Loucy (cell line): ENCODE measurements around the gene SH3PXD2A.

Experiments used
- EZH2phosphoT487 ChIP-seq: fragments of 200-600 bp; IDR thresholded peaks from 2 replicates; pipeline ENCODE4 v1.6.1; 2018; ENCODE audit warnings: antibody characterized with exemption, mild to moderate bottlenecking, moderate library complexity, borderline replicate concordance
- TF ChIP-seq, protein P1 (sequence below): fragments of 200-600 bp; sonication (generic); conservative IDR thresholded peaks from 2 replicates; pipeline ENCODE4 v1.5.1; 2014; ENCODE audit warnings: mild to moderate bottlenecking, antibody characterized with exemption, low read length

DNA sequence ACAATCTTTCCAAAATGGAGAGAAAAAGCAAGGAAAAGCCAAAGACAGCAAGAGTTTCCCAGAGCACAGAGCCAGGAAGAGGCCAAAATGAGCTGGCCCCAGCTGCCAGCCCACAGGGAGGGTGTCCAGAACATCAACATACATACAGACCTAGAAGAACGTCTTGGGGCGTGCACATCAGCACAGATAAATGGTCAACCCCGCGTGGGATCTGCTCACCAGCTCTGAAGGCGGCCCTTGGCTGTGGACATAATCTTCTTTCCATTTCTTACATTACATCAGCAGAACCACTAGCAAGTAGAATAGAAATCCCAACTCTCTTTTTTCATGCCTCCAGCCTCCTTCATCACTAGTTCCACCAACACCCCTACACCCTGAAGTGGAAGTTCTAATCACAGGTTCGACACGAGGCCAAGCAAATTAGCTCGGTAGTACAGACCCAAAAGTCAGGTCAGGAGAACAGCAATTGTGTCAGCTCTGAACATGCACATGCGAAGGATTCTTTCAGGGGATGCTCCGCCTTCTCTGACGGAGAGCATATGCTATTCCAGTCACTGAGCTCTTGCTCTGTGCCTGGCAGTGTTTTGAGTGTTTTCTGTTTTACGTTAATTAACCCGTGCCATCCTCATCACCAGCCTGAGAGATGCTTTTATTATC lies 16.4 kb downstream of the SH3PXD2A start:
- TF ChIP-seq, protein P1, sequence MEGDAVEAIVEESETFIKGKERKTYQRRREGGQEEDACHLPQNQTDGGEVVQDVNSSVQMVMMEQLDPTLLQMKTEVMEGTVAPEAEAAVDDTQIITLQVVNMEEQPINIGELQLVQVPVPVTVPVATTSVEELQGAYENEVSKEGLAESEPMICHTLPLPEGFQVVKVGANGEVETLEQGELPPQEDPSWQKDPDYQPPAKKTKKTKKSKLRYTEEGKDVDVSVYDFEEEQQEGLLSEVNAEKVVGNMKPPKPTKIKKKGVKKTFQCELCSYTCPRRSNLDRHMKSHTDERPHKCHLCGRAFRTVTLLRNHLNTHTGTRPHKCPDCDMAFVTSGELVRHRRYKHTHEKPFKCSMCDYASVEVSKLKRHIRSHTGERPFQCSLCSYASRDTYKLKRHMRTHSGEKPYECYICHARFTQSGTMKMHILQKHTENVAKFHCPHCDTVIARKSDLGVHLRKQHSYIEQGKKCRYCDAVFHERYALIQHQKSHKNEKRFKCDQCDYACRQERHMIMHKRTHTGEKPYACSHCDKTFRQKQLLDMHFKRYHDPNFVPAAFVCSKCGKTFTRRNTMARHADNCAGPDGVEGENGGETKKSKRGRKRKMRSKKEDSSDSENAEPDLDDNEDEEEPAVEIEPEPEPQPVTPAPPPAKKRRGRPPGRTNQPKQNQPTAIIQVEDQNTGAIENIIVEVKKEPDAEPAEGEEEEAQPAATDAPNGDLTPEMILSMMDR: no peak
- no peak for TF ChIP-seq EZH2phosphoT487
